ENCODE measurements around the gene POLR2J. TPM values are rescaled to one million over a fixed set of nuclear protein-coding genes. Genes with fewer than 3 reads are reported as not detected.

POLR2J gene
- polyA plus RNA-seq, 3 donors, result 29.9 to 39.7 (median 38.6) TPM

Other genes starting within 250 kb of the POLR2J start
- gene SH2B2, start 192.1 kb downstream of the POLR2J start, polyA plus RNA-seq (ENCODE audit: insufficient read length in 3 of 3), result 1 to 10 TPM; 3.7 to 4.1 (median 4.0) TPM
- 10 to 100 TPM in 1 of 3 donors, 1 to 10 TPM in 2; 1.7 to 13.9 (median 2.4) TPM for gene SPDYE6, start 122.5 kb downstream of the POLR2J start, polyA plus RNA-seq (ENCODE audit: insufficient read length in 3 of 3)
- 10 to 100 TPM; 39.2 to 48.6 (median 47.1) TPM for gene PRKRIP1, start 82.6 kb downstream of the POLR2J start, polyA plus RNA-seq (ENCODE audit: insufficient read length in 3 of 3)
- 10 to 100 TPM; 22.6 to 28.1 (median 26.2) TPM for gene ORAI2, start 45.3 kb downstream of the POLR2J start, polyA plus RNA-seq (ENCODE audit: insufficient read length in 3 of 3)
- 10 to 100 TPM; 13.4 to 16.3 (median 14.0) TPM for gene ALKBH4, start 14.1 kb downstream of the POLR2J start, polyA plus RNA-seq (ENCODE audit: insufficient read length in 3 of 3)
- 10 to 100 TPM; 20.2 to 23.0 (median 22.9) TPM for gene LRWD1, start 13.9 kb downstream of the POLR2J start, polyA plus RNA-seq (ENCODE audit: insufficient read length in 3 of 3)
- 10 to 100 TPM; 16.9 to 26.1 (median 23.2) TPM for gene RASA4B, start 38.9 kb upstream of the POLR2J start, polyA plus RNA-seq (ENCODE audit: insufficient read length in 3 of 3)
- gene UPK3BL2, start 64.8 kb upstream of the POLR2J start, polyA plus RNA-seq (ENCODE audit: insufficient read length in 3 of 3), result 10 to 100 TPM in 2 of 3 donors, 1 to 10 TPM in 1; 9.3 to 34.1 (median 18.5) TPM
- 10 to 100 TPM in 2 of 3 donors, 1 to 10 TPM in 1; 2.6 to 16.6 (median 14.1) TPM for gene SPDYE2, start 72.3 kb upstream of the POLR2J start, polyA plus RNA-seq (ENCODE audit: insufficient read length in 3 of 3)
- 10 to 100 TPM; 77.7 to 90.7 (median 78.2) TPM for gene POLR2J3, start 93.7 kb upstream of the POLR2J start, polyA plus RNA-seq (ENCODE audit: insufficient read length in 3 of 3)
- gene RASA4, start 137.8 kb upstream of the POLR2J start, polyA plus RNA-seq (ENCODE audit: insufficient read length in 3 of 3), result 10 to 100 TPM; 51.3 to 86.8 (median 62.3) TPM
- gene UPK3BL1, start 163.9 kb upstream of the POLR2J start, polyA plus RNA-seq (ENCODE audit: insufficient read length in 3 of 3), result 10 to 100 TPM; 17.7 to 50.9 (median 18.6) TPM
- gene SPDYE2B, start 171.4 kb upstream of the POLR2J start, polyA plus RNA-seq (ENCODE audit: insufficient read length in 3 of 3), result 1 to 10 TPM in 2 of 3 donors, under 1 TPM in 1; 0.60 to 5.0 (median 3.3) TPM
- 1 to 10 TPM; 1.3 to 9.0 (median 1.9) TPM for gene POLR2J2, start 192.7 kb upstream of the POLR2J start, polyA plus RNA-seq (ENCODE audit: insufficient read length in 3 of 3)